Effector CD4-positive, alpha-beta T cell (primary cell): ENCODE measurements around the gene TMEM52.

ENCODE experiments used
- DNase-seq: peaks from one replicate; pipeline ENCODE4 v3.0.0-alpha.2; 2020

TMEM52 gene

GRCh38 chr1:1914101-1914970, 4.7 kb downstream of the TMEM52 start:
- no peak for DNase-seq

GRCh38 chr1:1911350-1912041, 7.6 kb downstream of the TMEM52 start:
- no peak for DNase-seq

- DNase-seq = no peak
Measured at GRCh38 chr1:1910651-1911331, 8.3 kb downstream of the TMEM52 start.

GRCh38 chr1:1910033-1910465, 9.0 kb downstream of the TMEM52 start:
- no peak for DNase-seq

- DNase-seq = no peak
Measured at GRCh38 chr1:1908506-1908791, 10.6 kb downstream of the TMEM52 start.

- no peak for DNase-seq
Measured at GRCh38 chr1:1907098-1907736, 11.9 kb downstream of the TMEM52 start.

- DNase-seq = peak; percentile 53
Measured at GRCh38 chr1:1906185-1907097, 12.6 kb downstream of the TMEM52 start.

- no peak for DNase-seq
Measured at GRCh38 chr1:1903224-1903623, 15.9 kb downstream of the TMEM52 start.

GRCh38 chr1:1901641-1902294, 17.3 kb downstream of the TMEM52 start:
- DNase-seq = no peak

- no peak for DNase-seq
Measured at GRCh38 chr1:1900883-1901640, 18.0 kb downstream of the TMEM52 start.

GRCh38 chr1:1899967-1900327, 19.1 kb downstream of the TMEM52 start:
- no peak for DNase-seq

- DNase-seq = no peak
Measured at GRCh38 chr1:1899266-1899966, 19.7 kb downstream of the TMEM52 start.

- DNase-seq = no peak
Measured at GRCh38 chr1:1898246-1898933, 20.7 kb downstream of the TMEM52 start.

GRCh38 chr1:1895456-1896336, 23.4 kb downstream of the TMEM52 start:
- no peak for DNase-seq

- no peak for DNase-seq
Measured at GRCh38 chr1:1895060-1895418, 24.0 kb downstream of the TMEM52 start.

GRCh38 chr1:1894354-1895059, 24.6 kb downstream of the TMEM52 start:
- DNase-seq = no peak

GRCh38 chr1:1893997-1894353, 25.1 kb downstream of the TMEM52 start:
- no peak for DNase-seq
